NB4 (cell line): ENCODE results near the gene IFI16.

ENCODE experiments used
- CTCF ChIP-seq: IDR thresholded peaks from one replicate; pipeline ENCODE4 v1.5.1; 2012; ENCODE audit warnings: low read depth, low read length
- MAX ChIP-seq: IDR thresholded peaks from 2 replicates; pipeline ENCODE4 v1.6.1; 2011; ENCODE audit warnings: low read depth, low read length
- MYC ChIP-seq: IDR thresholded peaks from 2 replicates; pipeline ENCODE4 v1.6.1; 2011; ENCODE audit warnings: low read depth, low read length
- POLR2A ChIP-seq: IDR thresholded peaks from 2 replicates; pipeline ENCODE4 v1.6.1; 2011; ENCODE audit warnings: mild to moderate bottlenecking; ENCODE audit not compliant: insufficient read length; ENCODE audit errors: extremely low read depth

- TF ChIP-seq CTCF (peak; percentile 44), MYC (no peak), POLR2A (no peak), MAX (no peak)
Observed at GRCh38 chr1:159089184-159089791, 79.6 kb downstream of the IFI16 start.
